GM19468 (cell line): ENCODE data around the gene CYTH3.

ENCODE experiments used
- ATAC-seq: cut with Tn5 transposase; IDR thresholded peaks from one replicate; pipeline ENCODE4 v1.9.1; 2021; ENCODE audit warnings: mild to moderate bottlenecking, moderate library complexity, moderate number of reproducible peaks; ENCODE audit not compliant: unreplicated experiment; ENCODE audit errors: extremely low read depth

CYTH3 gene

DNA sequence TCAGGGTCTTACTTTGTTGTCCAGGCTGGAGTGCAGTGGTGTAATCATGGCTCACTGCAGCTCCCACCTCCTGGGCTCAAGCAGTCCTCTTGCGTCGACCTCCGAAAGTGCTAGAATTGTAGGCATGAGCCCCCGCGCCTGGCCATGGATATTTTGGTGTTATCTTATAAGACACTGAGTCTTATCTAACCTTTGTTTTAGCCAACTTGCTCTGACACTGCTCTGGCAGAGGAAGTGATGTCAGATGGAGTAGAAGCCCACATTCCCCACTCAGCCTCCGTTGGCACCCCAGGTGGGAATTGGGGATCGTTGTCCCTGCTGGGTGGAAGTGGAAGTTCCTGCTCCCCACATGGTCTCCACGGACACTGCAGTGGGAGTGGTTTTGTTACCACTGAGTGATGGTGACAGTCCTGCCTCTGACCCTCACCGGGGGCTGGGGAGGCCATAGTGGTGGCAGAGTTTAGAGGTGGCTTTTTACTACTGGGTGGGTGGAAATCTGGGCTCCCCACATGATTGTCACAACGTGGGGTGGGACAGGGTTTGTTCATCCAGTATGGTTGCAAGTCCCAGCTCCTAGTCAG is 142.3 kb downstream of the CYTH3 start:
- no peak for ATAC-seq

DNA sequence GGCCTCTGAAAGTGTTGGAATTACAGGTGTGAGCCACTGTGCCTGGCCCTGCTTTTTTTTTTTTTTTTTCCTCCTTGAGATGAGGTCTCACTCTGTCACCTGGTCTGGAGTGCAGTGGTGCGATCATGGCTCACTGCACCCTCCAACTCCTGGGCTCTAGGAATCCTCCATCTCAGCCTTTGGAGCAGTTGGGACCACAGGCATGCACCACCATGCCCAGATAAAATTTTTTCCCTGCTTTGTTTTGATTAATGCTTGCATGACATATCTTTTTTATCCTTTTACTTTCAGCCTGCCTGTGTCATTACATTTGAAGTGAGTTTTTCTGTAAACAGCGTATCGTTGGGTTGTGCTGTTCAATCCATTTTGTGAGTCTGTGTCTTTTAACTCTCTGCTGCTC is 144.2 kb downstream of the CYTH3 start:
- ATAC-seq = no peak

- no peak for ATAC-seq
Observed at GRCh38 chr7:6127110-6127490, 145.3 kb downstream of the CYTH3 start.

DNA sequence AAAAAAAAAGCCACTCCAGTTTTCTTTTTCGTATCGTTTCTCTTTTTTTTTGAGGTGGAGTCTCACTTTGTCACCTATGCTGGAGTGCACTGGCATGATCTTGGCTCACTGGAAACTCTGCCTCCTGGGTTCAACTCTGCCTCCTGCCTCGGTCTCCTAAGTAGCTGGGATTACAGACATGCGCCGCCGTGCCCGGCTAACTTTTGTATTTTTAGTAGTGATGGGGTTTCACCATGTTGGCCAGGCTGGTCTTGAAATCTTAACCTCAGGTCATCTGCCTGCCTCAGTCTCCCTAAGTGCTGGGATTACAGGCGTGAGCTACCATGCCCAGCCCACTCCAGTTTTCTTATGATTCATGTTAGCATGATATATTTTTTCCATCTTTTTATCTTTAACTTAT is 148.6 kb downstream of the CYTH3 start:
- no peak for ATAC-seq

- no peak for ATAC-seq
Observed at GRCh38 chr7:6121141-6121540, 151.3 kb downstream of the CYTH3 start.

DNA sequence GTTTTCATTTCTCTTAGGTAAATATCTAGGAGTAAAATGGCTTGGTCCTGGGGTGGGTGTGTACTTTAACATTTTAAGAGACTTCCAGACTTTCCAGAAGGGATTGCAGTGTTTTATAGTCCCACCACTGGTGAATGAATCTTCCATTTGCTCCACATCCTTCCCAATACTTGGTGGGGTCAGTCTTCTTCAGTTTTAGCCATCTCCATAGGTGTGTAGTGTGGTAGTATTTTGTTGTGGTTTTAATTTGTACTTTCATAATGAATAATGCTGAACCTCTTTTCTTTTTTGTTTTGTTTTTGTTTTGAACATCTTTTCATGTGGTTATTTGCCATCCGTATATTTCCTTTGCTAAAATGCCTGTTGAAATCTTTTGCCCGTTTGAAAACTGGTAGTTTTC is 154.9 kb downstream of the CYTH3 start:
- ATAC-seq = no peak

DNA sequence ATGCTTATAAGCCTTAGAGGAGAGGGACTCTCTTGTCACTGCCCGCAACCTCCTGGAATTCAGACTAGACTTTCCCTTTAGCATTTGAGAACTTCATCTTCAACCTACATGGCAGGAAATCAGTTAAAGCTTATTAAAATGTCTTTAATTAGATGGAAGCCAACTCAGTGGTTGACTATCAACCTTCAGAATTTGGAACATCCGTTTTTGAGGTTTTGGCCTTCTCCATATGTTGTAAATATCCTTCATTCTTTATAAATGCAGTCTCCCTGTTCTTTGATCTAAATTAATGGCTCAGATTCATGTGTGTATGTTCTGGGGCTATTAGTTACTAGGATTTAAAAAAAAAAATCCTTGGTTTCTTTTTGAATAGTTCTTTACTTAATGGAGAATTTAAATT is 156.2 kb downstream of the CYTH3 start:
- ATAC-seq = no peak
